GM12891 (cell line): ENCODE results near the gene OAS3.

Experiments
- PAX5 ChIP-seq: IDR thresholded peaks from 2 replicates; pipeline ENCODE4 v1.6.1; 2011; ENCODE audit warnings: low read length, moderate library complexity, mild to moderate bottlenecking; ENCODE audit not compliant: insufficient read depth, severe bottlenecking
- POLR2A ChIP-seq: IDR thresholded peaks from 2 replicates; pipeline ENCODE4 v1.6.1; 2011; ENCODE audit warnings: low read depth, low read length, control low read depth
- POLR2AphosphoS5 ChIP-seq: IDR thresholded peaks from 2 replicates; pipeline ENCODE4 v1.6.1; 2011; ENCODE audit warnings: low read depth, low read length, control low read depth
- SPI1 ChIP-seq: IDR thresholded peaks from 2 replicates; pipeline ENCODE4 v1.6.1; 2011; ENCODE audit warnings: low read depth, low read length, control low read depth
- TAF1 ChIP-seq: IDR thresholded peaks from 2 replicates; pipeline ENCODE4 v1.6.1; 2011; ENCODE audit warnings: low read depth, low read length, control low read depth

DNA sequence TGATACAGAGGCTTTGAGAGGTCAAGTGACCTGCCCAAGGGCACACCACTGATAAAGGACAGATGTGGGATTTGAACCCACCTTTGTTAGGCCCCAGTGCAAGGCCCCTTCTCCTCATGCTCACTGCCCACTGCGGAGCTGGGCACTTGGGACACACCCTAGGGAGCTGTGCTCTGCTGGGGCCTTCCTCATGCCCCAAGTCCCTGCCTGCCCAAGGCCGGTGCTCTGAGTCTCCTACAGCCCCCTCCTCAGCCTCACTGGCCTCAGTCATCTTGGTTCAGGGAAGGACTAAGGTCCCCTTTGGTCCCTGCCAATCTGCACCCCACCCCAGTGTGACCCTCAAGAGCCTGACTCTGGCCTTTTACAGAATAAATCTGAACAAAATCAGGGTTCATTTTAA lies 7.9 kb upstream of the OAS3 start:
- TF ChIP-seq TAF1, result no peak
- TF ChIP-seq POLR2A, result no peak
- TF ChIP-seq POLR2AphosphoS5, result no peak
- no peak for TF ChIP-seq PAX5
- TF ChIP-seq SPI1, result no peak
